IMR-90 (cell line): ENCODE measurements around the gene NR4A3. TPM values are rescaled to one million over a fixed set of nuclear protein-coding genes. Genes with fewer than 3 reads are reported as not detected.

Experiments
- ATAC-seq: fragments of 200-7000 bp; cut with Tn5 transposase; 2 replicates; pipeline ENCODE4 v1.9.1; 2020; ENCODE audit warnings: low read depth, mild to moderate bottlenecking, moderate library complexity
- BruUV-seq: library from RNA; stranded (reverse); fragments of 400-500 nt; replicated peaks from 2 replicates; lab custom pipeline; 2021; lab: Mats Ljungman, UMichigan
- CTCF ChIA-PET: fragments of 300-600 bp; formaldehyde crosslinking; extraction: SDS; loops from one replicate; lab custom pipeline; 2021; ENCODE audit warnings: antibody characterized with exemption; lab: Yijun Ruan, JAX
- POLR2A ChIA-PET: fragments of 300-600 bp; sonication (Branson Sonifier 250); formaldehyde crosslinking; loops from one replicate; lab custom pipeline; 2022; ENCODE audit warnings: antibody characterized with exemption; ENCODE audit not compliant: unreplicated experiment; lab: Charles Lee
- DNase-seq: peaks from one replicate; pipeline ENCODE4 v3.0.0; 2013
- H2AFZ ChIP-seq: replicated peaks from 2 replicates; pipeline ENCODE3; 2013; ENCODE audit warnings: low read length, mild to moderate bottlenecking; ENCODE audit not compliant: poor library complexity
- H2AK5ac ChIP-seq: 2 replicates; pipeline ENCODE4 v1.6.1; 2013; ENCODE audit warnings: low read depth, low read length, inconsistent platforms
- H2AK9ac ChIP-seq: replicated peaks from 2 replicates; pipeline ENCODE3; 2013; ENCODE audit warnings: mild to moderate bottlenecking, low read depth, low read length, moderate library complexity; ENCODE audit not compliant: poor library complexity
- H2BK120ac ChIP-seq: 2 replicates; pipeline ENCODE4 v1.6.1; 2013; ENCODE audit warnings: low read depth, low read length, inconsistent platforms
- H2BK15ac ChIP-seq: 3 replicates; pipeline ENCODE4 v1.6.1; 2013; ENCODE audit warnings: low read depth, low read length, inconsistent platforms
- H2BK20ac ChIP-seq: 2 replicates; pipeline ENCODE4 v1.6.1; 2013; ENCODE audit warnings: low read depth, mild to moderate bottlenecking, inconsistent platforms, low read length, moderate library complexity
- H2BK5ac ChIP-seq: 2 replicates; pipeline ENCODE4 v1.6.1; 2013; ENCODE audit warnings: mild to moderate bottlenecking, low read depth, low read length, inconsistent platforms; ENCODE audit not compliant: poor library complexity, severe bottlenecking
- H3K14ac ChIP-seq: replicated peaks from 2 replicates; pipeline ENCODE4 v1.6.1; 2013; ENCODE audit warnings: low read depth, low read length, inconsistent platforms
- H3K18ac ChIP-seq: 2 replicates; pipeline ENCODE4 v1.6.1; 2013; ENCODE audit warnings: low read depth, low read length, control low read depth
- H3K23ac ChIP-seq: 2 replicates; pipeline ENCODE4 v1.6.1; 2013; ENCODE audit warnings: low read depth, low read length, inconsistent platforms
- H3K27ac ChIP-seq: 2 replicates; pipeline ENCODE4 v1.5.1; 2013; ENCODE audit warnings: mild to moderate bottlenecking, control low read depth, low read length; ENCODE audit not compliant: insufficient read depth
- H3K27me3 ChIP-seq: 2 replicates; pipeline ENCODE4 v1.6.1; 2013; ENCODE audit warnings: low read length; ENCODE audit not compliant: control insufficient read depth, insufficient read depth
- H3K36me3 ChIP-seq: 2 replicates; pipeline ENCODE4 v1.6.1; 2013; ENCODE audit warnings: low read length, mixed read lengths; ENCODE audit not compliant: control insufficient read depth, insufficient read depth
- H3K4ac ChIP-seq: 2 replicates; pipeline ENCODE4 v1.6.1; 2013; ENCODE audit warnings: low read depth, low read length, inconsistent platforms
- H3K4me1 ChIP-seq: 2 replicates; pipeline ENCODE4 v1.6.1; 2013; ENCODE audit warnings: low read length, mixed read lengths; ENCODE audit not compliant: control insufficient read depth, insufficient read depth
- H3K4me2 ChIP-seq: 2 replicates; pipeline ENCODE4 v1.6.1; 2013; ENCODE audit warnings: low read depth, mild to moderate bottlenecking, control low read depth, low read length, moderate library complexity
- H3K4me3 ChIP-seq: 2 replicates; pipeline ENCODE4 v1.5.1; 2013; ENCODE audit warnings: low read depth, mild to moderate bottlenecking, control low read depth, low read length, moderate library complexity; ENCODE audit not compliant: insufficient read depth
- H3K56ac ChIP-seq: 2 replicates; pipeline ENCODE4 v1.6.1; 2013; ENCODE audit warnings: low read length, inconsistent platforms; ENCODE audit not compliant: insufficient read depth; ENCODE audit errors: extremely low read depth
- H3K79me1 ChIP-seq, 2 experiments: 2 replicates each; pipeline ENCODE4 v1.6.1; 2013; ENCODE audit warnings: low read length in 2 of 2, inconsistent platforms in 1 of 2, low read depth in 1 of 2
- H3K9ac ChIP-seq: 2 replicates; pipeline ENCODE4 v1.6.1; 2013; ENCODE audit warnings: low read depth, low read length, control low read depth
- H3K9me1 ChIP-seq: 2 replicates; pipeline ENCODE4 v1.6.1; 2013; ENCODE audit warnings: low read length, inconsistent platforms; ENCODE audit not compliant: insufficient read depth
- H3K9me3 ChIP-seq: 2 replicates; pipeline ENCODE4 v1.6.1; 2013; ENCODE audit warnings: low read length; ENCODE audit not compliant: control insufficient read depth, insufficient read depth
- H4K20me1 ChIP-seq: 2 replicates; pipeline ENCODE4 v1.6.1; 2013; ENCODE audit warnings: low read length, inconsistent platforms; ENCODE audit not compliant: insufficient read depth
- H4K5ac ChIP-seq: 2 replicates; pipeline ENCODE4 v1.6.1; 2013; ENCODE audit warnings: mild to moderate bottlenecking, low read depth, low read length, control low read depth
- H4K8ac ChIP-seq, 2 experiments: 2 replicates each; pipeline ENCODE4 v1.6.1; 2013; ENCODE audit warnings: low read depth in 2 of 2, low read length in 2 of 2, control low read depth in 1 of 2, inconsistent platforms in 1 of 2
- H4K91ac ChIP-seq: 2 replicates; pipeline ENCODE4 v1.6.1; 2013; ENCODE audit warnings: low read depth, low read length, inconsistent platforms; ENCODE audit not compliant: insufficient read depth
- CEBPB ChIP-seq: IDR thresholded peaks from 2 replicates; pipeline ENCODE4 v1.6.1; 2012; ENCODE audit warnings: low read depth, low read length, improper control_type of control experiment
- CHD1 ChIP-seq: IDR thresholded peaks from 2 replicates; pipeline ENCODE4 v1.6.1; 2012; ENCODE audit warnings: low read depth, low read length, improper control_type of control experiment
- FOS ChIP-seq: fragments of 150-350 bp; IDR thresholded peaks from 2 replicates; pipeline ENCODE4 v1.6.1; 2016; ENCODE audit warnings: low read depth, low read length
- MAFK ChIP-seq: IDR thresholded peaks from 2 replicates; pipeline ENCODE4 v1.6.1; 2012; ENCODE audit warnings: low read depth, low read length, improper control_type of control experiment
- MAZ ChIP-seq: IDR thresholded peaks from 2 replicates; pipeline ENCODE4 v1.6.1; 2012; ENCODE audit warnings: low read depth, mild to moderate bottlenecking, low read length, improper control_type of control experiment, moderate library complexity, borderline replicate concordance
- MXI1 ChIP-seq: IDR thresholded peaks from 2 replicates; pipeline ENCODE4 v1.6.1; 2012; ENCODE audit warnings: low read depth, mild to moderate bottlenecking, low read length, moderate library complexity, borderline replicate concordance
- NFE2L2 ChIP-seq: fragments of 150-350 bp; IDR thresholded peaks from 2 replicates; pipeline ENCODE4 v1.6.1; 2016; ENCODE audit warnings: low read depth, mild to moderate bottlenecking, low read length
- POLR2A ChIP-seq: IDR thresholded peaks from 2 replicates; pipeline ENCODE4 v1.6.1; 2012; ENCODE audit warnings: mild to moderate bottlenecking, low read depth, low read length
- RAD21 ChIP-seq: IDR thresholded peaks from 2 replicates; pipeline ENCODE4 v1.6.1; 2012; ENCODE audit warnings: low read length, improper control_type of control experiment
- RCOR1 ChIP-seq: IDR thresholded peaks from 2 replicates; pipeline ENCODE4 v1.6.1; 2012; ENCODE audit warnings: mild to moderate bottlenecking, low read length, improper control_type of control experiment; ENCODE audit not compliant: insufficient replicate concordance
- RFX5 ChIP-seq: IDR thresholded peaks from 2 replicates; pipeline ENCODE4 v1.8.0; 2012; ENCODE audit warnings: low read depth, mild to moderate bottlenecking, low read length, moderate library complexity
- SMC3 ChIP-seq: fragments of 150-350 bp; IDR thresholded peaks from 2 replicates; pipeline ENCODE4 v1.6.1; 2016; ENCODE audit warnings: low read depth, mild to moderate bottlenecking, antibody characterized with exemption, low read length, moderate library complexity
- WGBS, 2 experiments: methylation state at CpG; one replicate each; pipeline versions ENCODE4 v1.1.5 to v1.1.7; 2013; ENCODE audit warnings: missing lambda C conversion rate in 2 of 2; ENCODE audit not compliant: insufficient read length in 1 of 2; ENCODE audit errors: extremely low coverage in 2 of 2; 5-methylcytosine and 5-hydroxymethylcytosine counted together
- dilution Hi-C: fragments of 300-500 bp; cut with HindIII; formaldehyde crosslinking; loops from one replicate; pipeline ENCODE4 v1.14.3; 2018; ENCODE audit warnings: low sequenced_read_pairs; ENCODE audit not compliant: unreplicated experiment
- in situ Hi-C: fragments of 300-500 bp; cut with MboI; formaldehyde crosslinking; loops from 3 replicates; pipeline ENCODE4 v1.14.3; 2019; ENCODE audit warnings: low sequenced_read_pairs, inconsistent platforms, mixed read lengths
- intact Hi-C: fragments of 100-400 bp; cut with micrococcal nuclease; formaldehyde crosslinking; loops from 2 replicates; pipeline ENCODE4 v1.10.0; 2022
- polyA plus RNA-seq, 3 experiments: library from polyadenylated mRNA; depleted of rRNA; stranded (reverse); fragments of >200 nt; gene quantifications; 2 replicates each; pipeline ENCODE4 v1.2.3, GENCODE V29; 2012; ENCODE audit warnings: low replicate concordance in 1 of 3
- total RNA-seq: library from RNA; depleted of rRNA; stranded (reverse); fragments of >200 nt; gene quantifications from 2 replicates; pipeline ENCODE4 v1.2.3, GENCODE V29; 2012
- TF ChIP-seq, protein P1 (sequence below): fragments of 150-350 bp; IDR thresholded peaks from 2 replicates; pipeline ENCODE4 v1.6.1; 2016; ENCODE audit warnings: low read depth, mild to moderate bottlenecking, low read length, moderate library complexity, borderline replicate concordance
- TF ChIP-seq, protein P2 (sequence below): fragments of 150-350 bp; IDR thresholded peaks from 2 replicates; pipeline ENCODE4 v1.6.1; 2017; ENCODE audit warnings: mild to moderate bottlenecking, antibody characterized with exemption, low read length, low read depth

The NR4A3 gene
- total and polyA plus RNA-seq, 2 of the 4 experiments (the other 2 are of a cell fraction): 0.27 to 0.54 TPM

DNA sequence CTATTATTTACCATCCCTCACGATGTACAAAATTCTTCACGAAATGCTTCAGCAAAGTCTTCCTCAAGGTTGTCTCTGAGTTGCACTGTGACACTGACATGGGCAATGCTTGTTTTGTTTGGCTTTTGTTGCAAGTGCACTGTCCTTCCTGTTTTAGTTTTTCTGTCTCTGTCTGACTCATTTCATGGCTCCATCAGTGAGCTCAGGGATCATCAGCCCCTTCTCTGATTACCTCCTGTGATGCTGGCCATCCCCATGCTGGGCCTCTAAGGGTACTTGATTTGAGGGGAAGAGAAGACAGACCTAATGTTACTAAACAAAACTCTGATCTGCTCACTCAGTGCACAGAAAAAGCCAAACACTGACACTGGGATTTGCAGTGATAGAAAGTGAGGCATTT, 47.2 kb downstream of the NR4A3 start:
- Histone ChIP-seq H3K56ac (no peak overlapping the region), H4K5ac (no peak overlapping the region), H3K9ac (no peak overlapping the region), H3K18ac (no peak overlapping the region), H2BK120ac (no peak overlapping the region), H3K4me3 (no peak overlapping the region), H4K91ac (no peak overlapping the region), H3K14ac (no peak overlapping the region), H3K4ac (peak overlapping the region; percentile 46), H2AK5ac (no peak overlapping the region), H2BK20ac (no peak overlapping the region), H4K8ac (no peak overlapping the region), H3K27ac (no peak overlapping the region), H3K9me1 (peaks cover 7% of the 10 kb centered on the region; the same call in 1 of the 2 replicates), H3K9me3 (no peaks in the 10 kb centered on the region), H3K36me3 (peaks cover 1% of the 10 kb centered on the region; the same call in 1 of the 2 replicates), H2AFZ (no peak overlapping the region), H2BK15ac (0 out of 3 replicates have a peak overlapping the region, but pooled peaks have one; percentile 15), H3K23ac (no peak overlapping the region), H3K4me1 (peaks cover 9% of the 10 kb centered on the region; the same call in 1 of the 2 replicates), H3K27me3 (no peaks in the 10 kb centered on the region), H2AK9ac (no peak overlapping the region), H4K20me1 (peaks cover 4% of the 10 kb centered on the region; the same call in 1 of the 2 replicates), H3K79me1 (no peaks in the 10 kb centered on the region), H2BK5ac (no peak overlapping the region), H3K4me2 (no peak overlapping the region)
- no TSS peak for BruUV-seq
- POLR2A ChIA-PET: no interaction called here
- no CpG with 5 or more reads among the region's 2 CpGs for WGBS, 2 experiments
- TF ChIP-seq NFE2L2 (no peak), RCOR1 (no peak), CEBPB (no peak), RFX5 (no peak), MAZ (no peak), FOS (no peak), MXI1 (no peak), SMC3 (no peak), POLR2A (no peak), RAD21 (no peak), MAFK (no peak), CHD1 (no peak)
- TF ChIP-seq, protein P1, sequence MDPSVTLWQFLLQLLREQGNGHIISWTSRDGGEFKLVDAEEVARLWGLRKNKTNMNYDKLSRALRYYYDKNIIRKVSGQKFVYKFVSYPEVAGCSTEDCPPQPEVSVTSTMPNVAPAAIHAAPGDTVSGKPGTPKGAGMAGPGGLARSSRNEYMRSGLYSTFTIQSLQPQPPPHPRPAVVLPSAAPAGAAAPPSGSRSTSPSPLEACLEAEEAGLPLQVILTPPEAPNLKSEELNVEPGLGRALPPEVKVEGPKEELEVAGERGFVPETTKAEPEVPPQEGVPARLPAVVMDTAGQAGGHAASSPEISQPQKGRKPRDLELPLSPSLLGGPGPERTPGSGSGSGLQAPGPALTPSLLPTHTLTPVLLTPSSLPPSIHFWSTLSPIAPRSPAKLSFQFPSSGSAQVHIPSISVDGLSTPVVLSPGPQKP: no peak
- TF ChIP-seq, protein P2, sequence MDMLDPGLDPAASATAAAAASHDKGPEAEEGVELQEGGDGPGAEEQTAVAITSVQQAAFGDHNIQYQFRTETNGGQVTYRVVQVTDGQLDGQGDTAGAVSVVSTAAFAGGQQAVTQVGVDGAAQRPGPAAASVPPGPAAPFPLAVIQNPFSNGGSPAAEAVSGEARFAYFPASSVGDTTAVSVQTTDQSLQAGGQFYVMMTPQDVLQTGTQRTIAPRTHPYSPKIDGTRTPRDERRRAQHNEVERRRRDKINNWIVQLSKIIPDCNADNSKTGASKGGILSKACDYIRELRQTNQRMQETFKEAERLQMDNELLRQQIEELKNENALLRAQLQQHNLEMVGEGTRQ: no peak
- intact Hi-C loops (no loop called here), dilution Hi-C loops (no loop called here), in situ Hi-C loops (no loop called here)
- CTCF ChIA-PET: no interaction called here
- peak; percentile 41; the same call in 1 of the 2 replicates for ATAC-seq
- DNase-seq: peak; percentile 30
